ENCODE measurements around the gene PDE6B. TPM values are rescaled to one million over a fixed set of nuclear protein-coding genes. Genes with fewer than 3 reads are reported as not detected.

The PDE6B gene
- total RNA-seq (2014; rRNA removed; shearing (Covaris generic); ENCODE audit: low replicate concordance): not detected in 2 replicates

DNA sequence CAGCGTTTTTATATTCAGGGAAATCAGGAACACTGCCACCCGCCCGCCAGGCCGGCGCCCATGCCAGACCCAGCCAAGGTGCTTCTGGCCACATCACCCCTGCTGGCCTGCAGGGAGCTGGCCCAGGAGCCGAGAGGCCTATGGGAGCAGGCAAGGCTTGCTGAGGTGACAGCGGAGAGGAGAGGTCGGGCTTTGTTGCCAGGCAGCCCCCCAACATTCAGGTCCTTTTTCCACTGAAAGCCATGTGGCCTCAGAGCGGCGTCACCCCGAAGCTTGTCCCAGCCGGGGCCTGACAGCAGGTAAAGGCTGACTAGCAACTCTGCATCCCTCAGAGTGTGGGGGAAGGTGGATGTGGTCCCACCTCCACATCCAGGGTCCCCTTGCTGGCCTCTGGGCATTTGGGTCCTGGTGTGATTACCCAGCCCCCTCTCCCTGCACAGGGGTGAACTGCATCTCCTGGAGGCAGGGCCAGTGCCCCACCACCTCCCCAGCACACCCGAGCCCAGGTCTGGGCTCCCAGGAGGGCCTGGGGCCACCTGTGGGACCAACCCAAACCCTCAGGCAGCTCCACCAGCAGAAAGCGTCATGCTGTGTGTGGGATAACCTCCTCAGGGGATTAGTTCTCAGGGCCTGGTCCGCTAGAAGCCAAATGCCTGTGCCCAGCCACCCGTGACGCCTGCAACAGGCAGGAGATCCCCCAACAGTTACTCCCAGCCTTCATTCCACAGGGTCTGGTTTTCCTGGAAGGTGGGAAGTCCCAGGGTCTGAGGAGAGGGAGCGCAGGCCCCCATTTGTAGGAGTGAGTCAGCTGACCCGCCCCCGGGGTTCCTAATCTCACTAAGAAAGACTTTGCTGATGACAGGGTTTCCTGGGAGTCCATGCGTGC lies at the start of gene PDE6B:
PDE6B (plus strand) TSS at position 869 of the 886 bp plus-strand sequence. CDS start 54 bp downstream, outside the sequence.
- H3K4me3 ChIP-seq (ENCODE audit: low read length): no peak within 1 kb of the TSS
- H3K4me2 ChIP-seq (ENCODE audit: low read depth, low read length, poor library complexity, severe bottlenecking): no peak within 1 kb of the TSS
- H3K9me3 ChIP-seq (ENCODE audit: low read length): no peaks in the 10 kb centered on the region
- no peaks in the 10 kb centered on the region for H3K27me3 ChIP-seq (ENCODE audit: low read length)
- H2AFZ ChIP-seq (ENCODE audit: low read length): no peak within 1 kb of the TSS
- DNase-seq: no peak
- no peaks in the 10 kb centered on the region for H3K4me1 ChIP-seq (ENCODE audit: low read length)
- H3K79me2 ChIP-seq (ENCODE audit: low read length): no peaks in the 10 kb centered on the region
- H3K27ac ChIP-seq (ENCODE audit: low read length): no peak within 1 kb of the TSS
- no peaks in the 10 kb centered on the region for H4K20me1 ChIP-seq (ENCODE audit: insufficient read depth, low read depth, low read length)
- H3K9ac ChIP-seq (ENCODE audit: low read length): no peak within 1 kb of the TSS
- no peaks in the 10 kb centered on the region for H3K9me2 ChIP-seq (replicated peaks; ENCODE audit: insufficient read depth, low read length)
- H3K36me3 ChIP-seq (ENCODE audit: insufficient read depth, low read length): no peaks in the 10 kb centered on the region

DNA sequence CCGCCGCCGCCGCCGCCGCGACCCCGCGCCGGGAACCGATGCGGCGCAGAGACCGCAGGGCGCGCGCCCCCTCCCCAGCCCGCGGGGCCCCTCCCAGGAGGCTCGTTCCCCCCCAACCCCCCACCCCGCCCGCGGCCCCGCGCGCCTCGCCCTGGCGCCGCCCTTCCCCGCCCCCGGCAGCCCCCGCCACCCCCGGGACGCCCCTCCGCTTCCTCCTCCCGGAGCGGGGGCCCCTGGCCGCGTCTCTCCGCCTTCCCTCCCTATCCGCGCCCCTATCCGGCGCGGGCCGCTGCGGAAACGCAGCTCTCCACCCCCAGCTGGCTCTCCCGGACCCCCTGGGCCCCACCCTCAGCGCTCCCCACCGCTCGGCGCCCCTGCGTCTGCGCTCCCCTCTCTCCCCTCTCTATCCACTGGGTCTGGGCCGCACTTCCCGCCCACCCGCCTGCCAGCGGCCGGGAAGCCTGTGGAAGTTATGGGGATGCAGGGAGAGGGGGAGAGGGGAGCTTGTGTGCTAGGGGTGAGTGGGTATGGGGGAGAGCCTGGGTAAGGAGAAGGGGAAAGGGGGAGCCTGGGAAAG lies 49.0 kb upstream of the PDE6B start, which contains the start of gene TMEM271:
TMEM271 (minus strand) TSS at position 51 of the 577 bp plus-strand sequence. CDS start 233 bp downstream, outside the sequence.
- Histone ChIP-seq H3K27ac (ENCODE audit: low read length) (no peak within 1 kb of the TSS), H3K9me3 (ENCODE audit: low read length) (no peaks in the 10 kb centered on the region), H3K79me2 (ENCODE audit: low read length) (no peaks in the 10 kb centered on the region), H3K4me1 (ENCODE audit: low read length) (peaks cover 4% of the 10 kb centered on the region), H4K20me1 (ENCODE audit: insufficient read depth, low read depth, low read length) (no peaks in the 10 kb centered on the region), H3K4me2 (ENCODE audit: low read depth, low read length, poor library complexity, severe bottlenecking) (no peak within 1 kb of the TSS), H2AFZ (ENCODE audit: low read length) (no peak within 1 kb of the TSS), H3K36me3 (ENCODE audit: insufficient read depth, low read length) (no peaks in the 10 kb centered on the region), H3K4me3 (ENCODE audit: low read length) (no peak within 1 kb of the TSS), H3K9me2 (replicated peaks; ENCODE audit: insufficient read depth, low read length) (no peaks in the 10 kb centered on the region), H3K27me3 (ENCODE audit: low read length) (no peaks in the 10 kb centered on the region), H3K9ac (ENCODE audit: low read length) (no peak within 1 kb of the TSS)
- DNase-seq: no peak

DNA sequence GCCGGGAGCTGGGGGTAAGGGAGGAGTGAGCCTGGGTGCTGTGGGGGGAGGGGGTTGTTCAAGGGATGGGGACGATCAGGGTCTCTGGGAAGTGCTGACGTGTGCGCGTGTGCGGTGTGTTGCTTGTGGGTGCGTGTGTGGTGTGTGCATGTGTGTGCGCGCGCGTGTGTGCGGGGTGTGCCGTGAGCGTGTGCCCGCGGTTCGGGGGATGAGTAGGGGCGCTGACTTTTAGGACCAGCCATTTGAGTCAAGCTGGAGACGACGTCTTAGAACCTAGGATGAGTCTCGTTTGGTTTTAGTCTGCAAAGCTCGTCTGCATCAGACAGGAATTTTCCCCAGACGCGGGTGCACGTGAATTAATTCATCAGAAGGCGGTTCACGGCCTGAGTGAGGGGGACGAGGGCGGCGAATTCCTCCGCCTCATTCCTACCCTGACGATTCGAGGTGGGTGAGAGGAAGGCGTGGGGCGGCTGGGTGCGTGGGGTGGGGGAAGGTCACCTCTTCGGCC lies 48.3 kb upstream of the PDE6B start:
- no peak overlapping the region for H3K4me2 ChIP-seq (ENCODE audit: low read depth, low read length, poor library complexity, severe bottlenecking)
- H3K27me3 ChIP-seq (ENCODE audit: low read length): no peaks in the 10 kb centered on the region
- H4K20me1 ChIP-seq (ENCODE audit: insufficient read depth, low read depth, low read length): no peaks in the 10 kb centered on the region

DNA sequence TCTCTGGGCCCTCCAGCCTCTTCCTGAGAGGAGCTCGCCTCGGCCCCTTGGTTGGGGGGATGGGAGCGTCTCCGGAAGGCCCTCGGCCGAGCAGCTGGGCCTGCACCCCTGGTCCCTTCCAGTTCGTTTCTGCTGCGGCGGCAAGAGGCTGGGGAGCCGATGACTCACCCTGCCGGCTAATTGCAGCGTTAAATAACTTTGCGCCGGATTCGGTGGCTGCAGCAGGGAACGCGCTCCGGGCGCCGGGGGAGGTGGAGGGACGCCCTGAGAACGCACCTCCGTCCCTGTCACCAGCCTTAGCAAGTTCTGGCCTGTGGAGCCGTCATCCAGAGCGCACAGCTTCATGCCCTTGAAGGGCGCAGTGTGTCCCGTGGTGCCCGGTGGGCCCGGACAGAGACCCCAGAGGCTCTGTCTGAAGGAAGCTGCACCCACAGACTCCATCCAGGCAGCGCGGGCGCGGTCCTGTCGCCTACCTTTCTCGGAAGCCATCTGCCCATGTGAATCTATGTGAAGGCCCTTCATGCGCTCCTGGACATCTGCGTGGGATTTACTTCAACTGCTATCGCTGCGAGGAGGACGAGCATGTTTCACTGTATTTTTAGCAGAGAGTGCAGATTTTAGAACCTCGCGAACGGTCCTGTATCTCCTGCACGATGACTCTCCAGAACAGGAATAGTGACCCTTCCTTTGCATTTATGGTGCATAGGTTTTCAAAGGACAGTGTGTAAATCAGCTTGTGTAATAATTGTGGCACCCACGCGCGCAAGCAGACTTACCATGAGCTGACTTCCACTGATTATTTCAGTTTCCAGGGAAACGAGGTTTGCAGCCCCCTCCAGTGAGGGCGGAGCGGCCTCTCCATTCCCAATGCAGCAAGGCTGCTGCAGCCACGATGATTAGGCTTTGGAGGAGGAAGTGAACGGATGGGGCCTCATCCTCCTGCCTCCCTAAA lies 47.6 kb upstream of the PDE6B start:
- Histone ChIP-seq H3K9me3 (ENCODE audit: low read length) (no peaks in the 10 kb centered on the region), H3K36me3 (ENCODE audit: insufficient read depth, low read length) (no peaks in the 10 kb centered on the region), H3K4me2 (ENCODE audit: low read depth, low read length, poor library complexity, severe bottlenecking) (no peak overlapping the region), H3K27me3 (ENCODE audit: low read length) (no peaks in the 10 kb centered on the region), H3K4me1 (ENCODE audit: low read length) (peaks cover 4% of the 10 kb centered on the region), H2AFZ (ENCODE audit: low read length) (no peak overlapping the region), H4K20me1 (ENCODE audit: insufficient read depth, low read depth, low read length) (no peaks in the 10 kb centered on the region), H3K4me3 (ENCODE audit: low read length) (no peak overlapping the region), H3K9me2 (replicated peaks; ENCODE audit: insufficient read depth, low read length) (no peaks in the 10 kb centered on the region), H3K79me2 (ENCODE audit: low read length) (no peaks in the 10 kb centered on the region), H3K27ac (ENCODE audit: low read length) (no peak overlapping the region), H3K9ac (ENCODE audit: low read length) (no peak overlapping the region)
- DNase-seq: peak; percentile 34

More for the DNA sequence above, 48.3 kb upstream of the PDE6B start:
- no peak overlapping the region for H2AFZ ChIP-seq (ENCODE audit: low read length)
- no peaks in the 10 kb centered on the region for H3K36me3 ChIP-seq (ENCODE audit: insufficient read depth, low read length)
- H3K4me3 ChIP-seq (ENCODE audit: low read length): no peak overlapping the region
- H3K9me2 ChIP-seq (replicated peaks; ENCODE audit: insufficient read depth, low read length): no peaks in the 10 kb centered on the region
- H3K79me2 ChIP-seq (ENCODE audit: low read length): no peaks in the 10 kb centered on the region
- H3K27ac ChIP-seq (ENCODE audit: low read length): no peak overlapping the region
- DNase-seq: no peak
- peaks cover 4% of the 10 kb centered on the region for H3K4me1 ChIP-seq (ENCODE audit: low read length)
- no peaks in the 10 kb centered on the region for H3K9me3 ChIP-seq (ENCODE audit: low read length)
- no peak overlapping the region for H3K9ac ChIP-seq (ENCODE audit: low read length)

DNA sequence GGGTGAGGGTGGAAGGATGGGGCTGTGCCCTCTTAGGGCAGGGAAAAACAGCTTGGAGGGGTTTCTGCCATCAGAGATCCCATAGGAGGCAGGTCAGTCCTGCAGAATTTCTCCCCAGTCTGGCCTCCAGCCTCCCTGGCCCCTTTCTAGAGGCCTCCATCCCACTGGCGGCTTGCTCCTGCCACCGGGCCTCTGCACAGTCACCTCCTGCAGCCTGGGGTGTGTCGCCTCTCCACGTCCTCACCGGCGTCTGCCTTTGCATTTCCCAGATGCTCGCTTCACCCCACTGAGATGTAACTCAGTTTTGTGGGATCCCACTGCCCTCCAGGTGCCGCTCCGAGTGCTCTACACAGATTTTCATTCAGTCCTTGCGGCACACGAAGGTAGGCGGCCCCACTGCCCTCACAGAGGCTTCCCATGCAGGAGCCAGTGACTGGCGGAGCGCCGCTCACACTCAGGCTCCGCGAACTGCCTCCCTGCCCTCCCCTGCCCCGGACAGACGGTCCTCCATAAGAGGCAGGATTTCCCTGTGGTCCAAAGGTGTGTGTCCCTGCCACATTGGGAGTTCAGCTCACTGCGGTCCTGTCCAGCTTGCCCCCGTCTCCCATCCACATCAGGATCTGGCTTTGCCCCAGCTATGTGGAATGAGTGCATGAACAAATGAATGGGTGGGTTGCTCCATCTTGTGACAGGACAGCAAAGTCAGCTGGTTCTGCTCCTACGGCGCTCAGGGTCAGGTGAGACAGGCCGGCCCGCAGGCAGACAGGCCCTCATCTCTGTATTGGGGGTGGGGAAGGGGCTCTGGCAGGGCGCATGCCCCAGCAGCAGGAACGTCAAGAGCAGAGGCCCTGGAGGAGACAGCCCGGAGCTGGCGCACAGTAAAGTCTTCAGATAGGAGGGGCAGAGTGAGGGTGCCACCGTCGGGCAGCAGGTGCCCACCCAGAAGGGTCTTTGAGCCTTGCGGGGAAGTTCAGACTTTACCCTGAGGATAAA lies 46.6 kb upstream of the PDE6B start:
- H4K20me1 ChIP-seq (ENCODE audit: insufficient read depth, low read depth, low read length): no peaks in the 10 kb centered on the region
- H3K9ac ChIP-seq (ENCODE audit: low read length): no peak overlapping the region
- no peak overlapping the region for H2AFZ ChIP-seq (ENCODE audit: low read length)
- no peak overlapping the region for H3K4me2 ChIP-seq (ENCODE audit: low read depth, low read length, poor library complexity, severe bottlenecking)
- no peaks in the 10 kb centered on the region for H3K79me2 ChIP-seq (ENCODE audit: low read length)
- H3K9me2 ChIP-seq (replicated peaks; ENCODE audit: insufficient read depth, low read length): no peaks in the 10 kb centered on the region
- no peaks in the 10 kb centered on the region for H3K27me3 ChIP-seq (ENCODE audit: low read length)
- H3K36me3 ChIP-seq (ENCODE audit: insufficient read depth, low read length): no peaks in the 10 kb centered on the region
- peaks cover 4% of the 10 kb centered on the region for H3K4me1 ChIP-seq (ENCODE audit: low read length)
- H3K9me3 ChIP-seq (ENCODE audit: low read length): no peaks in the 10 kb centered on the region
- no peak for DNase-seq
- no peak overlapping the region for H3K4me3 ChIP-seq (ENCODE audit: low read length)
- H3K27ac ChIP-seq (ENCODE audit: low read length): no peak overlapping the region

DNA sequence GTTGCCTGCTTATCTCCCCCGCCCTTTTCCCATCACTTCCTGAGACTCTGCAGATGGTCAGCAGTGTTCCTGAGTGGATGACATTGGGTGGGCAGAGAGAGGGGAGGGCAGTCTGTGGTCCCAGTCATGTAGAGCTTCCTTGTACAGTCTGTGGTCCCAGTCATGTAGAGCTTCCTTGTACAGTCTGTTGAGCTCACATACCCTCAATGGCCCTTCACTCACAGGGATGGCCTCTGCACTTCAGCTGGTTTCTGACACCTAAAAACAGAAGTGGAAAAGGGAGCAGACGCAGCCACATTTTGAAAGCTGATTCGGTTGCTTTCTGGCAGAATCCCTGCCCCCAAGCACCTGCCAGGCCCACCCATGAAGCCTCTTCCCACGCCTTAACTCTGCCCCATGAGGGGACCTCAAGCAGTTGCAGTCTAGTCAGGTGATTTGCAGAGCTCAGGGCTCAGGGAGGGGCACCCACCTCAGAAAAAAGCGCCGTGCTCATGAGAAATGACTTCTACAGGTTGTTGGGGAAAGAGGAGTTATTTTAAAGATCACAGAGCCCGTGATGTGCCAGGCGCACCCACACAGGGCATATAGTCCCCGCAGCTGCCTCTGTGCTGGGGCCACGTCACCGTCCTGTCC lies 45.7 kb upstream of the PDE6B start:
- Histone ChIP-seq H3K4me1 (ENCODE audit: low read length) (peaks cover 4% of the 10 kb centered on the region), H2AFZ (ENCODE audit: low read length) (no peak overlapping the region), H3K79me2 (ENCODE audit: low read length) (no peaks in the 10 kb centered on the region), H3K4me3 (ENCODE audit: low read length) (no peak overlapping the region), H3K27ac (ENCODE audit: low read length) (no peak overlapping the region), H3K9ac (ENCODE audit: low read length) (no peak overlapping the region), H3K27me3 (ENCODE audit: low read length) (no peaks in the 10 kb centered on the region), H3K36me3 (ENCODE audit: insufficient read depth, low read length) (no peaks in the 10 kb centered on the region), H3K9me2 (replicated peaks; ENCODE audit: insufficient read depth, low read length) (no peaks in the 10 kb centered on the region), H3K4me2 (ENCODE audit: low read depth, low read length, poor library complexity, severe bottlenecking) (no peak overlapping the region), H3K9me3 (ENCODE audit: low read length) (no peaks in the 10 kb centered on the region), H4K20me1 (ENCODE audit: insufficient read depth, low read depth, low read length) (no peaks in the 10 kb centered on the region)
- DNase-seq: peak; percentile 44

DNA sequence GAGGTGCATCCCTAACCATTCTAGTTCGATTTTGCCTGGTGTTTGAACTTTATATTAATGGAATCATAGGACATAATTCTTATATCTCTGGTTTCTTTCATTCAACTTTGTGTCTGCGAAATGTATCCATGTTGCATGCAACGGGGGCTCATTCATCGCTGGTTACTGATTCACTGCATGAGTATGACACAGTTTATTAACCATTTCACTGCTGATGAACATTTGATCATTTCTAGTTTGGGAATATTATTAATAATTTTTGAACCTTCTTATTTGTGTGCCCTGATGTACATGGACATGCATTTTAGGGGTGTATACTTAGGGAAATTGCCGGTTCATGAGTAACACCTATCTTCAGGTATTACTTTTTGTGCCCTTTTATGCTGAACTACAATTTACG lies 44.2 kb upstream of the PDE6B start:
- H3K9ac ChIP-seq (ENCODE audit: low read length): no peak overlapping the region
- no peak overlapping the region for H2AFZ ChIP-seq (ENCODE audit: low read length)
- H3K9me3 ChIP-seq (ENCODE audit: low read length): no peaks in the 10 kb centered on the region
- H3K27me3 ChIP-seq (ENCODE audit: low read length): no peaks in the 10 kb centered on the region
- H4K20me1 ChIP-seq (ENCODE audit: insufficient read depth, low read depth, low read length): no peaks in the 10 kb centered on the region
- peaks cover 4% of the 10 kb centered on the region for H3K4me1 ChIP-seq (ENCODE audit: low read length)
- H3K4me3 ChIP-seq (ENCODE audit: low read length): no peak overlapping the region
- H3K79me2 ChIP-seq (ENCODE audit: low read length): no peaks in the 10 kb centered on the region
- H3K27ac ChIP-seq (ENCODE audit: low read length): no peak overlapping the region
- DNase-seq: no peak
- H3K9me2 ChIP-seq (replicated peaks; ENCODE audit: insufficient read depth, low read length): no peaks in the 10 kb centered on the region
- no peaks in the 10 kb centered on the region for H3K36me3 ChIP-seq (ENCODE audit: insufficient read depth, low read length)
- H3K4me2 ChIP-seq (ENCODE audit: low read depth, low read length, poor library complexity, severe bottlenecking): no peak overlapping the region

Measured in Karpas-422 (cell line).